ENCODE results near the gene ASAP2. TPM values are rescaled to one million over a fixed set of nuclear protein-coding genes. Genes with fewer than 3 reads are reported as not detected.

Gene ASAP2
- total RNA-seq, 6 donors from 2014 or later: 20.4 to 26.0 (median 23.4) TPM

GRCh38 chr2:9401059-9401547, 194.5 kb downstream of the ASAP2 start:
- Histone ChIP-seq H3K36me3 (peaks cover 2 to 39% (median 23%) of the 10 kb centered on the region in 4 donors), H3K9me3 (no peaks in the 10 kb centered on the region), H3K4me1 (peaks cover 0 to 11% (median 1%) of the 10 kb centered on the region in 4 donors), H3K27me3 (no peaks in the 10 kb centered on the region), H3K27ac (no peak overlapping the region), H3K4me3 (no peak overlapping the region)
- TF ChIP-seq, protein P1, sequence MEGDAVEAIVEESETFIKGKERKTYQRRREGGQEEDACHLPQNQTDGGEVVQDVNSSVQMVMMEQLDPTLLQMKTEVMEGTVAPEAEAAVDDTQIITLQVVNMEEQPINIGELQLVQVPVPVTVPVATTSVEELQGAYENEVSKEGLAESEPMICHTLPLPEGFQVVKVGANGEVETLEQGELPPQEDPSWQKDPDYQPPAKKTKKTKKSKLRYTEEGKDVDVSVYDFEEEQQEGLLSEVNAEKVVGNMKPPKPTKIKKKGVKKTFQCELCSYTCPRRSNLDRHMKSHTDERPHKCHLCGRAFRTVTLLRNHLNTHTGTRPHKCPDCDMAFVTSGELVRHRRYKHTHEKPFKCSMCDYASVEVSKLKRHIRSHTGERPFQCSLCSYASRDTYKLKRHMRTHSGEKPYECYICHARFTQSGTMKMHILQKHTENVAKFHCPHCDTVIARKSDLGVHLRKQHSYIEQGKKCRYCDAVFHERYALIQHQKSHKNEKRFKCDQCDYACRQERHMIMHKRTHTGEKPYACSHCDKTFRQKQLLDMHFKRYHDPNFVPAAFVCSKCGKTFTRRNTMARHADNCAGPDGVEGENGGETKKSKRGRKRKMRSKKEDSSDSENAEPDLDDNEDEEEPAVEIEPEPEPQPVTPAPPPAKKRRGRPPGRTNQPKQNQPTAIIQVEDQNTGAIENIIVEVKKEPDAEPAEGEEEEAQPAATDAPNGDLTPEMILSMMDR (IDR thresholded peaks at IDR 0.05): no peak
- no peak for TF ChIP-seq EP300 (IDR thresholded peaks at IDR 0.05)
- TF ChIP-seq POLR2AphosphoS5 (IDR thresholded peaks at IDR 0.05): no peak
- no peak for TF ChIP-seq POLR2A (IDR thresholded peaks at IDR 0.05)
- DNase-seq (no peak), ATAC-seq (ENCODE audit: low FRiP score in 2 of 2) (peak in 1 of 2 donors; percentile 16)
- 93 to 95% methylated on average over 8 to 11 of the region's 12 CpGs for WGBS, 2 donors

- H3K36me3 ChIP-seq: peaks cover 2 to 38% (median 25%) of the 10 kb centered on the region in 4 donors
- DNase-seq: no peak
- no peak overlapping the region for H3K27ac ChIP-seq
- TF ChIP-seq EP300 (IDR thresholded peaks at IDR 0.05): no peak
- TF ChIP-seq, protein P1 (IDR thresholded peaks at IDR 0.05): no peak
- no peak for TF ChIP-seq POLR2AphosphoS5 (IDR thresholded peaks at IDR 0.05)
- no peak for TF ChIP-seq POLR2A (IDR thresholded peaks at IDR 0.05)
- 94 to 96% methylated on average over 19 of the region's 19 CpGs for WGBS, 2 donors
- no peaks in the 10 kb centered on the region for H3K27me3 ChIP-seq
- H3K4me1 ChIP-seq: peaks cover 0 to 11% (median 1%) of the 10 kb centered on the region in 4 donors
- H3K9me3 ChIP-seq: no peaks in the 10 kb centered on the region
- H3K4me3 ChIP-seq: no peak overlapping the region
- no peak for ATAC-seq (ENCODE audit: low FRiP score in 2 of 2)
Measured at GRCh38 chr2:9401646-9402371, 195.2 kb downstream of the ASAP2 start.

- Histone ChIP-seq H3K9me3 (no peaks in the 10 kb centered on the region), H3K36me3 (peaks cover 2 to 53% (median 27%) of the 10 kb centered on the region in 4 donors), H3K27me3 (no peaks in the 10 kb centered on the region), H3K4me1 (peaks cover 0 to 11% (median 1%) of the 10 kb centered on the region in 4 donors), H3K4me3 (no peak overlapping the region), H3K27ac (no peak overlapping the region)
- ATAC-seq (ENCODE audit: low FRiP score in 2 of 2): no peak
- DNase-seq: no peak
- WGBS, 2 donors: 66 to 67% methylated on average over 2 of the region's 2 CpGs
- TF ChIP-seq, protein P1 (IDR thresholded peaks at IDR 0.05): no peak
- TF ChIP-seq EP300 (IDR thresholded peaks at IDR 0.05): no peak
- no peak for TF ChIP-seq POLR2A (IDR thresholded peaks at IDR 0.05)
- TF ChIP-seq POLR2AphosphoS5 (IDR thresholded peaks at IDR 0.05): no peak
Measured at GRCh38 chr2:9403924-9404323, 197.3 kb downstream of the ASAP2 start.

- DNase-seq: no peak
- 82 to 83% methylated on average over 4 of the region's 4 CpGs for WGBS, 2 donors
- Histone ChIP-seq H3K36me3 (peaks cover 2 to 56% (median 25%) of the 10 kb centered on the region in 4 donors), H3K4me3 (no peak overlapping the region), H3K4me1 (peaks cover 0 to 6% (median 1%) of the 10 kb centered on the region in 4 donors), H3K9me3 (no peaks in the 10 kb centered on the region), H3K27me3 (no peaks in the 10 kb centered on the region), H3K27ac (no peak overlapping the region)
- no peak for TF ChIP-seq POLR2AphosphoS5 (IDR thresholded peaks at IDR 0.05)
- TF ChIP-seq EP300 (IDR thresholded peaks at IDR 0.05): no peak
- TF ChIP-seq, protein P1 (IDR thresholded peaks at IDR 0.05): no peak
- no peak for TF ChIP-seq POLR2A (IDR thresholded peaks at IDR 0.05)
- ATAC-seq (ENCODE audit: low FRiP score in 2 of 2): no peak
Measured at GRCh38 chr2:9404451-9404850, 197.8 kb downstream of the ASAP2 start.
